HepG2 (cell line): ENCODE measurements around the gene C1orf21.

Experiments used
- ATAD3A ChIP-seq: sonication (generic); formaldehyde crosslinking; IDR thresholded peaks from 2 replicates; pipeline ENCODE4 v1.4.0; 2020; ENCODE audit warnings: missing genetic modification reagents
- CBX1 ChIP-seq: IDR thresholded peaks from one replicate; pipeline ENCODE4 v1.6.1; 2016; ENCODE audit warnings: antibody characterized with exemption, low read depth
- CBX5 ChIP-seq: sonication (generic); formaldehyde crosslinking; IDR thresholded peaks from 2 replicates; pipeline ENCODE4 v1.4.0; 2020; ENCODE audit warnings: missing genetic modification reagents, borderline replicate concordance
- CTCF ChIP-seq: sonication (generic); formaldehyde crosslinking; IDR thresholded peaks from 2 replicates; pipeline ENCODE4 v1.5.0; 2020; ENCODE audit warnings: mild to moderate bottlenecking, missing genetic modification reagents, moderate library complexity
- EZH2 ChIP-seq: conservative IDR thresholded peaks from 2 replicates; pipeline ENCODE4 v1.6.1; 2012; ENCODE audit warnings: mild to moderate bottlenecking, low read depth, low read length, moderate library complexity
- GLI4 ChIP-seq: sonication (generic); formaldehyde crosslinking; IDR thresholded peaks from 2 replicates; pipeline ENCODE4 v1.5.1; 2020; ENCODE audit warnings: missing genetic modification reagents, mild to moderate bottlenecking, moderate library complexity, borderline replicate concordance
- HMG20A ChIP-seq: IDR thresholded peaks from 2 replicates; pipeline ENCODE4 v1.6.1; 2016; ENCODE audit warnings: borderline replicate concordance
- POLR2AphosphoS5 ChIP-seq: IDR thresholded peaks from 2 replicates; pipeline ENCODE4 v1.6.1; 2012; ENCODE audit warnings: low read depth, low read length
- RORA ChIP-seq: sonication (generic); formaldehyde crosslinking; IDR thresholded peaks from 2 replicates; pipeline ENCODE4 v1.5.0; 2020; ENCODE audit warnings: mild to moderate bottlenecking, missing genetic modification reagents, moderate library complexity
- ZKSCAN1 ChIP-seq: fragments of 150-350 bp; IDR thresholded peaks from 2 replicates; pipeline ENCODE4 v1.6.1; 2014; ENCODE audit warnings: low read length
- ZNF331 ChIP-seq: sonication (generic); formaldehyde crosslinking; IDR thresholded peaks from 2 replicates; pipeline ENCODE4 v1.4.0; 2020; ENCODE audit warnings: missing genetic modification reagents
- ZNF749 ChIP-seq: sonication (generic); formaldehyde crosslinking; IDR thresholded peaks from 2 replicates; pipeline ENCODE4 v1.8.0; 2022; ENCODE audit warnings: mild to moderate bottlenecking, missing genetic modification reagents, moderate library complexity, borderline replicate concordance

GRCh38 chr1:184395370-184395769 lies 8.5 kb downstream of the C1orf21 start:
- TF ChIP-seq GLI4 (CRISPR knock-in tag) (no peak), HMG20A (no peak), ZKSCAN1 (no peak), ZNF331 (no peak), CBX5 (no peak), ATAD3A (no peak), CTCF (CRISPR knock-in tag) (no peak), CBX1 (no peak), EZH2 (no peak), POLR2AphosphoS5 (no peak), RORA (CRISPR knock-in tag) (no peak), ZNF749 (CRISPR knock-in tag) (no peak)
